ENCODE data around the gene MT4. TPM values are rescaled to one million over a fixed set of nuclear protein-coding genes. Genes with fewer than 3 reads are reported as not detected.

Gene MT4
- total RNA-seq, 1 donor from 2014 or later = not detected

DNA sequence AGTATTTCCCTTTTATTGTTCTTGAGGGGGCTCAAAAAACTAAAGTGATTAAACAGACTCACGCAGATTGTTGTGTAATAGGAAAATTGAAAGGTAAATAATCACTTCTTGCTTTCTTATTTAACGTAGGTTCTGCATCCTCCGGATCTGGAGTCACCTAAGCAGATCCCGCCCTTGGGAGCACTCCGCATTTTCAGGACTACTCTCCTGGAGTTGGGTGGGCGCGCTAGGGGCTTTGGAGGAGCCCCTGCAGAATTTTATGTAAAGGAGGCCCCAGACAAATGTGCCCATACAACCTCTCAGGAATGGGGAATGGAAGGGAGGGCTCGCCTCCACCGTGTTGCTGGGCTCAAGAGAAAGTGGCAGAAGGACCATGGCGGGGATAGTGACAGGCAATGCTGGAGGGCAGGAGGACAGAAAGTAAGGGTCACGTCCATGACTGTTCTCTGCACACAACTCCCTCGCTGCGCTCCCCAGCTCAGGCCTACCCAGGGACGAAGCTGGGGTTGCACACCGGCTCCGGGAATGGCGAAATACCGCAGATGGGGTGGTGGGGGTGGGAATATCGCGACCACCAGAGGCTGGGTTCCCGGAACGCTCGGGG is 51.8 kb downstream of the MT4 start:
- Histone ChIP-seq H3K4me3 (ENCODE audit: low read depth, low read length) (peak overlapping the region; percentile 35), H3K27me3 (ENCODE audit: control insufficient read depth, insufficient read depth, low read length) (no peaks in the 10 kb centered on the region), H3K36me3 (ENCODE audit: control insufficient read depth, insufficient read depth, low read length) (no peaks in the 10 kb centered on the region)
- TF ChIP-seq, protein P1, sequence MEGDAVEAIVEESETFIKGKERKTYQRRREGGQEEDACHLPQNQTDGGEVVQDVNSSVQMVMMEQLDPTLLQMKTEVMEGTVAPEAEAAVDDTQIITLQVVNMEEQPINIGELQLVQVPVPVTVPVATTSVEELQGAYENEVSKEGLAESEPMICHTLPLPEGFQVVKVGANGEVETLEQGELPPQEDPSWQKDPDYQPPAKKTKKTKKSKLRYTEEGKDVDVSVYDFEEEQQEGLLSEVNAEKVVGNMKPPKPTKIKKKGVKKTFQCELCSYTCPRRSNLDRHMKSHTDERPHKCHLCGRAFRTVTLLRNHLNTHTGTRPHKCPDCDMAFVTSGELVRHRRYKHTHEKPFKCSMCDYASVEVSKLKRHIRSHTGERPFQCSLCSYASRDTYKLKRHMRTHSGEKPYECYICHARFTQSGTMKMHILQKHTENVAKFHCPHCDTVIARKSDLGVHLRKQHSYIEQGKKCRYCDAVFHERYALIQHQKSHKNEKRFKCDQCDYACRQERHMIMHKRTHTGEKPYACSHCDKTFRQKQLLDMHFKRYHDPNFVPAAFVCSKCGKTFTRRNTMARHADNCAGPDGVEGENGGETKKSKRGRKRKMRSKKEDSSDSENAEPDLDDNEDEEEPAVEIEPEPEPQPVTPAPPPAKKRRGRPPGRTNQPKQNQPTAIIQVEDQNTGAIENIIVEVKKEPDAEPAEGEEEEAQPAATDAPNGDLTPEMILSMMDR (IDR thresholded peaks at IDR 0.05; ENCODE audit: insufficient read depth, low read length, poor library complexity, severe bottlenecking) = no peak
- no peak for DNase-seq (ENCODE audit: low read depth)

DNA sequence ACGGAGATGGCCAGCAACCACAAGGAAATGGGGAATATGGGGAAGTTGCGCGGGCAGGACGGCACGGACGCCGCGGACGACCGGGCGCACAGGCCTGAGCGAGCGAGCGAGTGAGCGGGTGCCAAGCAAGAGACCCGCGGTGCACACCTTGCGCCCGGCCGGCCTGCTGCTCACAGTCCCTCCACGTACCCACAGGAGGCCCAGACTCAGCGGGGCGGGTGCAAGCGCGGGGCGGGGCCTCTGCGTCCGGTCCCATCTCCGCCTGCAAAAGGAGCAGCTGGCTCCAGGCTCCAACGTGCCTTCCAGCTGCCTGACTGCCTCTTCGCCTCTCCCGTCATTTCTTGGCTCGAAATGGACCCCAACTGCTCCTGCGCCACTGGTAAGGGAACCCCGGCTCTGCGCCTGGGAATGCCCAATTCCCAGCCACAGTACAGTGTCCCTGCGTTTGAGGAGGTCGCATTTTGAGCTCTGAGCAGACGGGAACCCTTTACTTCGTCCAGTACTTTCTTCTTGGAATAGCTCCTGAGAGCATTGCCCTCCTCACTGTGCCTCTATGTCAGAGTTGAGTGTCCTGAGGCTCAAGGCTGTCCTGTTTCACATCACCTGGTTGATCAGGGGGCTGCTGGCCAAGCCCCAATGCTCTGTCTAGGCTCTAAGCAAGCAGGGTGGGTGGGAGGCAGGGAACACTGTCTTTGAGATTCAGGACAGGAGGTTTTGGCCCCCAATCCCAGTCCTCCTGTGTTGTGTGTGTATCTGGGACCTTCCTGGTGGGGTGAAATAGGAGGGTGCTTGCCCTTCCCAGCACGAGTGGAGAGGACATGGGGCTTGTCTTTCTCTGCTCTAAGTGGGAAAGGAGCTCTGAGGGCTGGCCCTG is 52.6 kb downstream of the MT4 start:
- Histone ChIP-seq H3K27me3 (ENCODE audit: control insufficient read depth, insufficient read depth, low read length) (no peaks in the 10 kb centered on the region), H3K4me3 (ENCODE audit: low read depth, low read length) (peak overlapping the region; percentile 35), H3K36me3 (ENCODE audit: control insufficient read depth, insufficient read depth, low read length) (no peaks in the 10 kb centered on the region)
- DNase-seq (ENCODE audit: low read depth) = no peak
- TF ChIP-seq, protein P1 (IDR thresholded peaks at IDR 0.05; ENCODE audit: insufficient read depth, low read length, poor library complexity, severe bottlenecking) = no peak

DNA sequence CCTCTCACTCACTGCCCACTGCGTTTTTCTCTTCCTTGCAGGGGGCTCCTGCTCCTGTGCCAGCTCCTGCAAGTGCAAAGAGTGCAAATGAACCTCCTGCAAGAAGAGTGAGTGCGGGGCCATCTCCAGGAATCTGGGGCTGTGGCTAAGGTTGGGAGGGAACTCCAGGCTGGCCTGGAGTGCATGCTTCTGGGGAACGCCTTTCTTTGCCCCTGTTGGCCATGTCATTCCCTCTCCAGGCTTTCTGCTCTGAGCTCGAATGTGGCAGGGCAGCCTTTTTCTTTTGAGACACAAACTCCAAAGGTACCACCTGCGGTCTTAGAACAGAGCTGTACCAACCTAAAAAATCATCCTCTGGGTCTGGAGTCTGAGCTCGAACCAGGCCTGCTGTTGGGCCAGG is 53.3 kb downstream of the MT4 start:
- no peaks in the 10 kb centered on the region for H3K27me3 ChIP-seq (ENCODE audit: control insufficient read depth, insufficient read depth, low read length)
- H3K4me3 ChIP-seq (ENCODE audit: low read depth, low read length) = peak overlapping the region; percentile 35
- DNase-seq (ENCODE audit: low read depth) = no peak
- H3K36me3 ChIP-seq (ENCODE audit: control insufficient read depth, insufficient read depth, low read length) = no peaks in the 10 kb centered on the region
- TF ChIP-seq, protein P1 (IDR thresholded peaks at IDR 0.05; ENCODE audit: insufficient read depth, low read length, poor library complexity, severe bottlenecking) = no peak

Other genes starting within 250 kb of the MT4 start
- 131 and 133 TPM in 2 replicates for gene AMFR, start 139.5 kb upstream of the MT4 start, total RNA-seq
- 59.8 and 89.7 TPM in 2 replicates for gene NUDT21, start 113.7 kb upstream of the MT4 start, total RNA-seq
- 41.3 and 75.8 TPM in 2 replicates for gene OGFOD1, start 113.5 kb upstream of the MT4 start, total RNA-seq
- 27.9 and 34.2 TPM in 2 replicates for gene BBS2, start 45.0 kb upstream of the MT4 start, total RNA-seq
- gene MT3, start 24.5 kb downstream of the MT4 start, total RNA-seq = not detected in 2 replicates
- 139 and 338 TPM in 2 replicates for gene MT2A, start 43.5 kb downstream of the MT4 start, total RNA-seq
- gene MT1E, start 60.7 kb downstream of the MT4 start, total RNA-seq = 75.8 and 110 TPM in 2 replicates
- gene MT1M, start 67.6 kb downstream of the MT4 start, total RNA-seq = 1.9 and 4.3 TPM in 2 replicates
- not detected in 2 replicates for gene MT1A, start 73.6 kb downstream of the MT4 start, total RNA-seq
- gene MT1B, start 86.8 kb downstream of the MT4 start, total RNA-seq = not detected in 2 replicates
- gene MT1F, start 92.9 kb downstream of the MT4 start, total RNA-seq = 7.9 and 9.4 TPM in 2 replicates
- gene MT1G, start 103.0 kb downstream of the MT4 start, total RNA-seq = 0.75 and 14.8 TPM in 2 replicates
- not detected in 2 replicates for gene MT1H, start 104.7 kb downstream of the MT4 start, total RNA-seq
- 18.1 and 19.6 TPM in 2 replicates for gene MT1X, start 117.4 kb downstream of the MT4 start, total RNA-seq
- 60.2 and 65.9 TPM in 2 replicates for gene NUP93, start 165.1 kb downstream of the MT4 start, total RNA-seq

All from kidney epithelial cell (primary cell).